GM10847 (cell line): Measurements from ENCODE around the gene PPME1.

Source experiments
- POLR2A ChIP-seq: IDR thresholded peaks from 2 replicates; pipeline ENCODE4 v1.6.1; 2011; ENCODE audit not compliant: insufficient read length; ENCODE audit errors: extremely low read depth

The PPME1 gene

GRCh38 chr11:74170694-74171629 lies at the start of gene PPME1, which contains the start of gene C2CD3:
TSS of gene PPME1 (plus strand) at chr11:74171289. CDS start at chr11:74171422, 133 bp downstream.
TSS of gene C2CD3 (minus strand) at chr11:74171002. CDS start at chr11:74170792, 210 bp downstream.
- peak; percentile 67 for TF ChIP-seq POLR2A

GRCh38 chr11:74121804-74122203 lies 49.3 kb upstream of the PPME1 start:
- TF ChIP-seq POLR2A: no peak

GRCh38 chr11:74123008-74123448 lies 48.1 kb upstream of the PPME1 start:
- TF ChIP-seq POLR2A: no peak

- no peak for TF ChIP-seq POLR2A
Observed at GRCh38 chr11:74132833-74133232, 38.3 kb upstream of the PPME1 start.

GRCh38 chr11:74133436-74133835 lies 37.7 kb upstream of the PPME1 start:
- no peak for TF ChIP-seq POLR2A

- no peak for TF ChIP-seq POLR2A
Observed at GRCh38 chr11:74134661-74135060, 36.4 kb upstream of the PPME1 start.

GRCh38 chr11:74135127-74135840 lies 35.8 kb upstream of the PPME1 start:
- TF ChIP-seq POLR2A: no peak

GRCh38 chr11:74138021-74138420 lies 33.1 kb upstream of the PPME1 start:
- no peak for TF ChIP-seq POLR2A

GRCh38 chr11:74138572-74138971 lies 32.5 kb upstream of the PPME1 start:
- TF ChIP-seq POLR2A: no peak

- no peak for TF ChIP-seq POLR2A
Observed at GRCh38 chr11:74139151-74139918, 31.8 kb upstream of the PPME1 start.

- no peak for TF ChIP-seq POLR2A
Observed at GRCh38 chr11:74141241-74141695, 29.8 kb upstream of the PPME1 start.

- no peak for TF ChIP-seq POLR2A
Observed at GRCh38 chr11:74141908-74142307, 29.2 kb upstream of the PPME1 start.

GRCh38 chr11:74142624-74143023 lies 28.5 kb upstream of the PPME1 start:
- TF ChIP-seq POLR2A: no peak

GRCh38 chr11:74144592-74144991 lies 26.5 kb upstream of the PPME1 start:
- TF ChIP-seq POLR2A: no peak
